HTR-8/SVneo (cell line): ENCODE measurements around the gene MTSS2.

Experiments
- DNase-seq: peaks from one replicate; pipeline ENCODE4 v3.0.0; 2011; ENCODE audit warnings: low spot score, mixed read lengths; ENCODE audit not compliant: insufficient read length
- FAIRE-seq: peaks from 2 replicates; lab custom pipeline; 2011; peaks lifted over from hg19 to GRCh38; lab: Jason Lieb, UNC

Gene MTSS2

GRCh38 chr16:70689035-70689969 is 3.4 kb upstream of the MTSS2 start:
- FAIRE-seq (no peak), DNase-seq (no peak)

GRCh38 chr16:70688246-70688742 is 2.4 kb upstream of the MTSS2 start:
- no peak for DNase-seq
- no peak for FAIRE-seq

DNA sequence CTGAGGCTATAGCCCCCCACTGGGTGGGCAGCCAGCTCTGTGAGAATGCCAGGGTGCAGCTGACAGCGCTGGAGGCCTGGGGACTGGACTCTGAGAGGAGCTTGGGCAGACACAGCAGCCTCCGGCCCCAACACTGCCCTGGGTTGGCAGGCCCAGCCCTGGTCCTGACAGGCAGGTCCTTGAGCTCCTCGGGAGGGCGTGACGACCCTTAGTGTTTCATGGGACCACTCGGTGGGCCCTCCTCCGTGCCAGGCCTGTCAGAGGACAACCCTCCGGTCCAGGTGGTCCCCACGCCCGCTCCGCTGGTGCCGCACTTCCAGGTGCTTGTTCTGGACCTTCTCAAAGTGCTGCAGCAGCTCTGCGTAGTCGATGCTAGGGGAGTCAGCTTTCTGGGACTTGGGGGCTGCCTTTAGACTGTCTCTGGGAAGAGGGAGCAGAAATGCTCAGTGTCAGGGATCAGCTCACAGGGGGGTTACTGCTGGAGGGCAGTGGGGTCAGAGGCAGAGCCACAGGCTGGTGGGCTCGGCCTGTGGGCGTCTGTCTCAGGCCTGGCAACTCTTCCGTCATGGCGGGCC is 1.9 kb upstream of the MTSS2 start:
- FAIRE-seq (no peak), DNase-seq (no peak)

DNA sequence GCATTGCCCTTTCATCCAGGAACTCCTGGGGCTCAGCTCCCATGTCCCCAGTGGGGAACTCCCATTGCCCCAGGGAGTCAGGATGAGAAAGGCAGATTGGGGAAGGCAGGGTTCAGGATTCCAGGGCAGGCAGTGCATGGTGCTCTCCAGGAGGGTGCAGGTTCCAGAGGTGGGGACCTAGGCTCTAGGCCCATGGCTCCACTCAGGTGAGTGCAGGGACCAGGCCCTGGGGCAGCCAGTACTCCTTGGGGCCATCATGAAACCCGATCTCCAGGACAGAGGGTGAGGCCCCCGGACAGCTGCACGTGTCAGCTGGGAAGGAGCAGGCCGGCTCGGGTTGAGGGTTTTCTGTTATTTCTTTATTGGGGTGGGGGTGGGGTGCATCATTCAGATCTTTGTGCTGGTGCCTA is 1.3 kb upstream of the MTSS2 start:
- FAIRE-seq = no peak
- DNase-seq = no peak

- DNase-seq (no peak), FAIRE-seq (no peak)
Observed at GRCh38 chr16:70686376-70687101, 686 bp upstream of the MTSS2 start.

DNA sequence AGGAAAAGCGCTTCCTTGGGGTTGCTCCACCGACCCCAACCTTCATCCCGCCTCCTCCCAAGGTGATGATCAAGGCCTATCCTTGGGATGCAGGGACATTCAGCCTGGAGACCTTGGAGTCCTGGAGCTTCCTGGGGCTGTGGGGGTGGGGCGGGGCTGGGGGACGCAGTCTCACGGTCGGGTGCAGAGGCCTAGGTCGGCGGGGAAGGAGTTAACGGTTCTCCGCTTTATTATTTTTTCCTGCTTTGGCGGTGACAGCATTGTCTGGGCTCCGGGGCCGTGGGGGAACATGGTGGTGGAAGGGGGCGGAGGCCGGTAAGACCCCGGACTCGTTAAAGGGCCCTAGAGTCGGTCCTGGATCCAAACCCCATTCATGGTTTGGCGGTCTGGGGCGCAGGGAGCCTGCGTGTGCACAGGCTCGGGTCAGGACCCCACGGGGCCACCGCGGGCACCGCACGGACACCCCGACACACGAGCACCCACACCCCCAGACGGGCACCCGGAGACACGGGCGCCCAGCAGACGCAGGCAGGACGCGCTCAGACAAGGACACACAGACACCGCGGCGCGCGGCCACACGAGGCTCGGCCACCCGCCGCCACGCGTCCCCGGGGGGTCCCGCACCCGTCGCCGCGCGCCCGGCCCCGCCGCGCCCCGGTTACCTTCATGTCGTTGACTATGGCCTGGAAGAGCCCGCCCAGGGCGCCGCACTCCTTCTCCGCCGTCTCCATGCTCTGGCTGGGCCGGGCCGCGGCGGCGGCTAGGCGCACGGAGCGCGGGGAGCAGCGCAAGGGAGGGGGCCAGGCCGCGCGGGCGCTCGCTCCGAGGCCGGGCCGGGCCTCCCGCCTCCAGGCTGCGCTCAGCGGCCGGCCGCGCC is 554 bp downstream of the MTSS2 start:
- no peak for FAIRE-seq

DNA sequence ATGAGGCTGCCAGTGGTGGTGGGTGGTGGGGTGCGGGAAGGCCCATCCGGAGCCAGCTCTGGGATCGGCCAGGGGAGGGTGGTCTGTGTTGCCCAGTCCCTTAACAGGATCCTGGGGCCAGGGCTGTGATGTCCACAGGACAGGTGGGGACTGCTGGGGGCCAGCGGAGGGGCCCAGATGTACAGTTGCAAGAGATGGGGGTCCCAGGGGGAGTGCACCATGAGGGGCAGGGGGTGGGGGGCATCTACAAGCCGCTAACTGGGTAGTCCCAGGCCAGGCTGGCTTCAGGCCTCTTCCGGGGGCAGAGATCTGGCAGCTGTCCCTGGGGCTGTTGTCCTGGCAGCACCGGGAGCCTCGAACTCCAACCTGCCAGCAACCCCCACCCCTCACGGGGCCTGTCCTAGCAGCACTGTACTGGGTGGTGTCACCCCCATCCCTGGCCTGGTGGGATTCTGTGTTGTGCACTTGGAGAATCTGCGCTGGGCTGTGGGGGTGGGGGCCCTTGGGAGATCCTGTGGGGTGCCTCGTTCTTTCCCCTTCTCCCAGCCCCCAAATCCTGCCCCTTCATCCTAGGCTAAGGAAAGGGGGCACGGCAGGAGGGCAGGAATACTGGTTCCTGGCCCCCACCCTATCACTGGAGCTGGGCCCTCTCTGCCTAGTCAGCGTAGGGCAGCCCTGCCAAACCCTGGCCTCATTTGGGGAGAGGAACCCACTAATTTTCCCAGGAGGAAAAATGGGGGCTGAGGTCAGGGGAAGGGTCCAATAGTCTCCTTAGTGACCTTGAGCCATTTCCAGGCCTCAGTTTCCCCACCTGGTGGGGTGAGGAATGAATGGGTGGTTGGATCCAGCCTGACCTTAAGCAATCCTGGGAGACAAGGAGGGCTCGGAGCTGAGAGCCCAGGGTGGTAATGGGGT is 1.4 kb downstream of the MTSS2 start:
- DNase-seq (no peak), FAIRE-seq (no peak)

More for the DNA sequence above, 554 bp downstream of the MTSS2 start:
- DNase-seq = no peak

DNA sequence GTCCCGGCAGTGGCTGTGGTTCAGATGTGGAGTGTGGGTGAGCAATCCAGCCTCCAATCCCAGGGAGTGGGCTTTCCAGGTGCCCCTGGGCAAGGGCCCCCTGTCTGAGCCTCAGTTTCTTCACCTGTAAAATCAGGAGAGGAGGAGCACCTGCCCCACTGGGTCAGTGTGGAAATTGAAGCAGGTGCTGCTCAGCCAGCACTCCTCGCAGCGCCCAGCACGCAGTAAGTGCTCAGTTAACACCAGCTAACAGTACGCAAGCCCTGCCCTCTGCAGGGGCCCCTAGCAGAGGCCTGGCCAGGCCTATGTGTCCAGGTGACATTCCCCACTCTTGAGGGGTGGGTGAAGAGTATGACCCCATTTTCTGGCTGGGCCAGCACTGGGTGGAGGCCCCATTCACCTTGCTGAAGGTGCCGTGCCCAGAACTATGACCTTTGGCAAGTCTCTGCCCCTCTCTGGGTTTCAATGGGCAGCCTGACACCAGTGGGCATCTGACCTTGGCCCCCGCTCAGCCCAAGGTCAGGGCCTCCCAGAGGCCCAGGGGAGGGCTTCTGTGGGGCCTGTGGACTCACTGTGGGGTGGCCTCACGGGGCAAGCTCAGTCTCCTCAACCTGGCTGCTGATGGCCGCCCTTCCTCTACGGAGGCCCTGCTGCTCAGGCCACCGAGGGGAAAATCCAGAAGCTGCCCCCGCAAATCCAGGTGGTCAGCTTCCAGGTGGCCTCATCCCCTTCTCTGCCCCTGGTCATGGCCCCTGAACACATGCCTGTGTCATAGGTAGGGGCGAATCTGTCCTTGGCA is 2.5 kb downstream of the MTSS2 start:
- FAIRE-seq = no peak

GRCh38 chr16:70682239-70683145 is 3.4 kb downstream of the MTSS2 start:
- DNase-seq (no peak), FAIRE-seq (no peak)

More for the DNA sequence above, 2.5 kb downstream of the MTSS2 start:
- DNase-seq = no peak

DNA sequence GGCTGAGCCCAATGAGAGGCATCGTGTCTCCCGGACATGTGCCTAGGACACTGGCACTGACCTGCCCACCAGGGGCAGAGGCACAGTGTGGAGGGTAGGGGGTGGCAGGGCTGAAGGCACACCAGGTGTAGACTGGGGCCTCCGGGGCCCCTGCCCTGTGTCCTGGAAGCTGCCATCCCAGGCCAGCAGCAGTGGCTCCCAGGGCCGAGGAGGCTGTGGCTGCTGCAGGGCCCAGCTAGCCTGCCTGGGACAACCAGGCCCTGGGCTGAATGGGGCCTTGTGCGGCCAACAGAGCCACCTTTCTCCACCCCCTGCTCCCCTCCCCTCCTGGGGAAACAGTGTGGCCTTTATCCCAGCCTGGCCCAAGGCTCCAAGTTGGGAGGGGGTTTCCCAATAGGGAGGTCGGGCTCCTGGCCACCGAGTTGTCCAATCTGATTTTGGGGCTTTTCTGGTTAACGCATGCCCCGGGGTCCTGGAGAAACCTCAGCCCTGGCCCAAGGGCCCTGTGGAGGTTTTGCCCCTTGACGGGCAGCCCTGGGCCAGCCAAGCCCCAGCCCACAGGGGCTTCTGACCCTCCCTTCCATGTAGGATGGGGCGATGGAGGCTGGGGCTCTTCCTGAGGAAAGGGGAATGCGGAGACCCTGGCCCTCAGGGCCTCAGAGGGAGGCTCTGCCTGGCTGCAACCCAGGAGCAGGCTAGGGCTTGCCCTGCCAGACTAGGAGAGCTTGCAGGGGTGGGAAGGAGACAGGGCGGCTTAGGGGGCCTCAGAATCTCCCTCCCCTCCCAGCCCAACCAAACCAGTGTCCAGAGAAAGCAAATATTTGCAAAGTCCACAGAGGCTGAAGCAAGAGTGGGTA is 4.2 kb downstream of the MTSS2 start:
- DNase-seq = no peak
- FAIRE-seq = no peak

GRCh38 chr16:70680495-70681381 is 5.1 kb downstream of the MTSS2 start:
- no peak for FAIRE-seq
- no peak for DNase-seq

DNA sequence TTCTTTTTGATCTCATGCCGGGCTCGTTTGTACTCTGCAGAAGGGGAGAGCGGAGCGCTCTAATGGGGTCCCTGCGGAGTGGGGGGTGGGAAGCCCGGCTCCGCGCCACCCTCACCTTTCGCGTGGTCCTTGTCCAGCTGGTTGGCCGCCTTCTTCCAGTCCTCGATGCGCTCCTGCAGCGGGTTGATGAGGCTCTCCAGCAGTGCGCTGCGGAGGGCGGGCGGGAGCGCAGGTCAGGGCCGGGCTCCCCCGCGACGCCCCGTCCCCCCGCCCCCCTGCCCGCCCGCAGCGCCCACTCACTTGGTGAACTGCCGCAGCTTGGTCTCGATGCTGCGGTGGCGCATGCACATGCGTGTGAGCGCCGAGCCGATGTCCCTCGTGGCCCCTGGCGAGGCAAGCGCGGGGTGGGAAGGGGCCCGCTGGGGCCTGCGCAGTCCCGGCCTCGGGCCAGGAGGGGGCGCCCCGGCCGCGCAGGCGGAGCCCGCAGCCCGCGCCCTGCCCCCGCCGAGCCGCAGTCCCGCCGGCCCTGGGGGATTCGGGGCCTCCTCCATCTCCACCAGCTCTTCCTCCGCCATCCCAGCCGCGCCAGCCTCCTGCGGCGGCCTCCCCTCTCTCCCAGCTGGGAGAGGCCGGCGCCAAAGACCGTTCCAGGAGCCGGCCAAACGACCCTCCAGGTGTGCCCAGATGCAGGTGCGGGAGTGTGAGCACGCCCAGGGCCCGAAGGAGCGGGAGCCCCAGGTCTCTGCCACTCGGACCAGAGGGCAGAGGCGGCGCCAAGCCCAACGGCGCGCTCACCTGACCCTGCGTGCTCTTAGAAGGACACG is 6.0 kb downstream of the MTSS2 start:
- FAIRE-seq = no peak
- no peak for DNase-seq

DNA sequence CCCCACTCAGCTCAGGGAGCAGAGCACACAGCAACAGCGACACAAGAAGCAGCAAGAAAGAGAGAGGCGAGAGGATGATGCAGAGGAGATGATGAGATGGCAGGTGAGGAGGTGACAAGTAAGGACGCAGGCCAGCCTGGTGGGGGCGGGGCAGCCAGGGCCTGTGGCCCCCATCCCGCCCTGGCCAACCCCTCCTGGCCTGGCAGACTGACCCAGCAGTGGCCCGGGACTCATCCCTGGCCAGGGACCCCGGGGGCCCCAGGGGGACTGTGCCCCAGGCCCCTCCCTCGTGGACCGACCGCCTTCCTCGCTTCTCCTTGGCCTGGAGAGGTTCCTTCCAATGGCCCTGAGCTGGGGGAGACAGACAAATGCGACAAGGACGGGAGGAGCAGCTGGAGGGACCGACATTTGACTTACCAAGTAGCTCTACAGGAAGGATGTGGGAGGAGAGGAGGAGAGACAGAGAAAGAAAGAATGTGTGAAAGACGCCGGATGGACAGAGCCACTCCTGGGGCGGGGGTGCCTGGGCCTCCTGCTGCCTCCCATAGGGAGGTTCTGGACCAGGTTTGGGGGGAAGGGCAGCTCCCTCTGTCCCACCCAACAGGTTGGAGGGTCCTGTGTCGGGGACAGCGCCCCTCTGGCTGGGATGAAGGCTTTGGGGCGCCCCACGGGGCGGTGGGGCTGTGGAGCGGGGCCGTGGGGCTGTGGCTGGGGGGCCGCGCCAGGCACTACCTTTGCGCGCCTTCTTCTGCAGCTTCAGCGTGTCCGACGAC is 6.8 kb downstream of the MTSS2 start:
- FAIRE-seq (no peak), DNase-seq (no peak)
